HCT116 (cell line): ENCODE measurements around the gene P2RY14. TPM values are rescaled to one million over a fixed set of nuclear protein-coding genes. Genes with fewer than 3 reads are reported as not detected.

Experiments used
- ATAC-seq: fragments of 200-7000 bp; cut with Tn5 transposase; 2 replicates; pipeline ENCODE4 v1.9.1; 2020; ENCODE audit warnings: mild to moderate bottlenecking, moderate library complexity
- BruUV-seq: library from RNA; stranded (reverse); fragments of 400-500 nt; replicated peaks from 2 replicates; lab custom pipeline; 2021; lab: Mats Ljungman, UMichigan
- CTCF ChIA-PET: fragments of 300-600 bp; sonication (Branson Sonifier 250); formaldehyde crosslinking; loops from one replicate; lab custom pipeline; 2021; ENCODE audit warnings: antibody characterized with exemption; lab: Charles Lee
- POLR2A ChIA-PET: fragments of 300-600, 350-600 bp; sonication (Branson Sonifier 250); formaldehyde crosslinking; loops from one replicate; lab custom pipeline; 2021; ENCODE audit warnings: antibody characterized with exemption; lab: Charles Lee
- RAD21 ChIA-PET, 2 experiments: fragments of 300-600 bp; sonication (Branson Sonifier 250); formaldehyde crosslinking; loops; one replicate each; lab custom pipeline; 2023; ENCODE audit warnings: low total read pairs in 2 of 2; ENCODE audit not compliant: uncharacterized antibody in 2 of 2, unreplicated experiment in 2 of 2, low non-redundant PET in 1 of 2; lab: Charles Lee
- DNase-seq: peaks from one replicate; pipeline ENCODE4 v3.0.0-alpha.2; 2010; ENCODE audit warnings: low read depth, low spot score
- H2AFZ ChIP-seq: fragments of 200-600 bp; shearing (Covaris generic), sonication (generic); 2 replicates; pipeline ENCODE4 v1.6.1; 2017; ENCODE audit warnings: low read depth, mixed run types, mixed read lengths, antibody characterized with exemption, low read length; ENCODE audit not compliant: poor library complexity, severe bottlenecking
- H3K27ac ChIP-seq: 2 replicates; pipeline ENCODE4 v1.5.1; 2012; ENCODE audit warnings: low read depth, low read length
- H3K27me3 ChIP-seq: fragments of 200-600 bp; sonication (generic); 2 replicates; pipeline ENCODE4 v1.6.1; 2016; ENCODE audit warnings: mixed run types, low read length, mixed read lengths; ENCODE audit not compliant: insufficient read depth
- H3K36me3 ChIP-seq, 2 experiments: fragments of 200-500 bp in 1 of 2; fragments of 200-600 bp in 1 of 2; sonication (Bioruptor generic) in 1 of 2; sonication (generic) in 1 of 2; 2 replicates each; pipeline versions ENCODE4 v1.5.1 to v1.6.1; 2014 to 2016; ENCODE audit warnings: low read length in 2 of 2, inconsistent platforms in 1 of 2, mixed read lengths in 1 of 2, mixed run types in 1 of 2; ENCODE audit not compliant: insufficient read depth in 2 of 2, control insufficient read depth in 1 of 2
- H3K4me1 ChIP-seq, 2 experiments: fragments of 200-600 bp in 1 of 2; sonication (generic) in 1 of 2; 2 replicates each; pipeline versions ENCODE4 v1.5.1 to v1.6.1; 2012 to 2017; ENCODE audit warnings: low read length in 2 of 2, inconsistent platforms in 1 of 2, mild to moderate bottlenecking in 1 of 2, mixed read lengths in 1 of 2, mixed run types in 1 of 2, moderate library complexity in 1 of 2; ENCODE audit not compliant: insufficient read depth in 2 of 2, control insufficient read depth in 1 of 2
- H3K4me2 ChIP-seq: fragments of 200-600 bp; sonication (generic); 2 replicates; pipeline ENCODE4 v1.6.1; 2017; ENCODE audit warnings: mixed run types, low read length, mixed read lengths
- H3K4me3 ChIP-seq, 2 experiments: fragments of 200-600 bp in 1 of 2; sonication (generic) in 1 of 2; replicated peaks in 1 of 2; 2 replicates each; pipeline ENCODE4 v1.5.1; 2011 to 2016; ENCODE audit warnings: low read length in 2 of 2, control low read depth in 1 of 2, low read depth in 1 of 2, mild to moderate bottlenecking in 1 of 2, mixed read lengths in 1 of 2, mixed run types in 1 of 2
- H3K79me2 ChIP-seq: fragments of 200-600 bp; sonication (generic); 2 replicates; pipeline ENCODE4 v1.6.1; 2017; ENCODE audit warnings: mild to moderate bottlenecking, mixed run types, low read length, moderate library complexity, mixed read lengths; ENCODE audit not compliant: insufficient read depth
- H3K9ac ChIP-seq: fragments of 200-600 bp; sonication (generic); 2 replicates; pipeline ENCODE4 v1.6.1; 2016; ENCODE audit warnings: low read length, mixed read lengths
- H3K9me2 ChIP-seq: fragments of 200-600 bp; sonication (generic), shearing (Covaris generic); 2 replicates; pipeline ENCODE4 v1.6.1; 2017; ENCODE audit warnings: mixed run types, mild to moderate bottlenecking, moderate library complexity; ENCODE audit not compliant: insufficient read depth
- H3K9me3 ChIP-seq, 2 experiments: fragments of 200-500 bp in 1 of 2; fragments of 200-600 bp in 1 of 2; sonication (Bioruptor generic) in 1 of 2; sonication (generic) in 1 of 2; 2 replicates each; pipeline ENCODE4 v1.6.1; 2014 to 2017; ENCODE audit warnings: low read length in 2 of 2, mixed read lengths in 2 of 2, inconsistent platforms in 1 of 2, low read depth in 1 of 2, mild to moderate bottlenecking in 1 of 2, mixed run types in 1 of 2, moderate library complexity in 1 of 2; ENCODE audit not compliant: control insufficient read depth in 1 of 2, insufficient read depth in 1 of 2
- H4K20me1 ChIP-seq: fragments of 200-600 bp; sonication (generic), shearing (Covaris generic); 2 replicates; pipeline ENCODE4 v1.6.1; 2017; ENCODE audit warnings: mixed run types, mild to moderate bottlenecking, moderate library complexity; ENCODE audit not compliant: insufficient read depth
- ATF3 ChIP-seq: IDR thresholded peaks from 2 replicates; pipeline ENCODE4 v1.6.1; 2012
- CBX3 ChIP-seq: IDR thresholded peaks from 2 replicates; pipeline ENCODE4 v1.6.1; 2012; ENCODE audit warnings: low read depth
- EGR1 ChIP-seq: IDR thresholded peaks from 2 replicates; pipeline ENCODE4 v1.6.1; 2012; ENCODE audit warnings: low read depth
- EZH2phosphoT487 ChIP-seq: fragments of 200-600 bp; IDR thresholded peaks from 2 replicates; pipeline ENCODE4 v1.6.1; 2018; ENCODE audit warnings: antibody characterized with exemption, borderline replicate concordance
- FOSL1 ChIP-seq: IDR thresholded peaks from 2 replicates; pipeline ENCODE4 v1.6.1; 2012; ENCODE audit warnings: low read depth
- JUND ChIP-seq: IDR thresholded peaks from 2 replicates; pipeline ENCODE4 v1.6.1; 2012
- MAX ChIP-seq: IDR thresholded peaks from 2 replicates; pipeline ENCODE4 v1.6.1; 2012
- POLR2A ChIP-seq: IDR thresholded peaks from 2 replicates; pipeline ENCODE4 v1.7.0; 2011; ENCODE audit warnings: borderline replicate concordance; ENCODE audit not compliant: insufficient read depth, insufficient read length; ENCODE audit errors: extremely low read depth
- POLR2AphosphoS5 ChIP-seq: IDR thresholded peaks from 2 replicates; pipeline ENCODE4 v1.6.1; 2011; ENCODE audit warnings: mild to moderate bottlenecking, low read depth, low read length, moderate library complexity
- REST ChIP-seq: IDR thresholded peaks from 2 replicates; pipeline ENCODE4 v1.6.1; 2012; ENCODE audit warnings: low read depth
- SIN3A ChIP-seq: IDR thresholded peaks from 2 replicates; pipeline ENCODE4 v1.6.1; 2012; ENCODE audit warnings: low read depth
- SRF ChIP-seq: IDR thresholded peaks from 2 replicates; pipeline ENCODE4 v1.6.1; 2012; ENCODE audit warnings: low read depth
- YY1 ChIP-seq: IDR thresholded peaks from 2 replicates; pipeline ENCODE4 v1.6.1; 2011; ENCODE audit warnings: low read length, low read depth, moderate library complexity, mild to moderate bottlenecking; ENCODE audit not compliant: insufficient replicate concordance; ENCODE audit errors: extremely low read depth
- intact Hi-C: fragments of 100-400 bp; cut with micrococcal nuclease; formaldehyde crosslinking; loops from 2 replicates; pipeline ENCODE4 v1.10.0; 2022
- total RNA-seq: library from RNA; stranded (reverse); gene quantifications from one replicate; pipeline ENCODE4 v1.2.1, GENCODE V29; 2021; ENCODE audit not compliant: unreplicated experiment

The P2RY14 gene
- total RNA-seq, 1 experiment from 2014 or later, result not detected

GRCh38 chr3:151205482-151205881 lies 72.9 kb downstream of the P2RY14 start:
- Histone ChIP-seq H3K9me3 (no peaks in the 10 kb centered on the region), H3K9ac (no peak overlapping the region), H2AFZ (no peak overlapping the region), H3K4me3 (no peak overlapping the region), H4K20me1 (no peaks in the 10 kb centered on the region), H3K4me1 (no peaks in the 10 kb centered on the region), H3K36me3 (no peaks in the 10 kb centered on the region), H3K27ac (no peak overlapping the region), H3K27me3 (no peaks in the 10 kb centered on the region), H3K9me2 (no peaks in the 10 kb centered on the region), H3K79me2 (no peaks in the 10 kb centered on the region), H3K4me2 (no peak overlapping the region)
- CTCF ChIA-PET, result no interaction called here
- intact Hi-C loops, result no loop called here
- TF ChIP-seq POLR2AphosphoS5, result no peak
- no peak for TF ChIP-seq SRF
- TF ChIP-seq CBX3, result no peak
- no peak for TF ChIP-seq POLR2A
- TF ChIP-seq SIN3A, result no peak
- ATAC-seq, result no peak
- RAD21 ChIA-PET, result no interaction called here
- DNase-seq, result no peak
- POLR2A ChIA-PET, result no interaction called here
- no TSS peak for BruUV-seq

- RAD21 ChIA-PET, result no interaction called here
- ATAC-seq, result no peak
- no peak for DNase-seq
- no peak overlapping the region for H3K9ac ChIP-seq
- no peaks in the 10 kb centered on the region for H3K79me2 ChIP-seq
- TF ChIP-seq JUND (no peak), POLR2AphosphoS5 (no peak), FOSL1 (no peak), REST (no peak), EZH2phosphoT487 (no peak), POLR2A (no peak), EGR1 (no peak), ATF3 (no peak), MAX (no peak), YY1 (no peak)
- TF ChIP-seq, all 23 proteins: peak for 0
- no peaks in the 10 kb centered on the region for H3K27me3 ChIP-seq
- intact Hi-C loops, result no loop called here
- H3K4me2 ChIP-seq, result no peak overlapping the region
- BruUV-seq, result no TSS peak
- H3K36me3 ChIP-seq, result no peaks in the 10 kb centered on the region
- no peaks in the 10 kb centered on the region for H3K4me1 ChIP-seq
- no peak overlapping the region for H3K27ac ChIP-seq
- no peaks in the 10 kb centered on the region for H3K9me3 ChIP-seq
- ChIA-PET CTCF (no interaction called here), POLR2A (no interaction called here)
- H2AFZ ChIP-seq, result no peak overlapping the region
- no peaks in the 10 kb centered on the region for H3K9me2 ChIP-seq
- H3K4me3 ChIP-seq, result no peak overlapping the region
- no peaks in the 10 kb centered on the region for H4K20me1 ChIP-seq
Measured at GRCh38 chr3:151204530-151205402, 73.6 kb downstream of the P2RY14 start.
